HEK293 (cell line): ENCODE measurements around the gene BMP6.
A peak's percentile ranks its signal among the peaks of the same experiment; 100 is the strongest.

Source experiments
- CTCF ChIA-PET: fragments of 350-600 bp; formaldehyde crosslinking; extraction: SDS; loops from one replicate; lab custom pipeline; 2021; ENCODE audit warnings: antibody characterized with exemption; lab: Yijun Ruan, JAX
- POLR2A ChIA-PET: fragments of 300-600 bp; formaldehyde crosslinking; extraction: SDS; loops from one replicate; lab custom pipeline; 2020; ENCODE audit warnings: antibody characterized with exemption, inconsistent platforms; lab: Yijun Ruan, JAX
- H3K27ac ChIP-seq: fragments of 200-500 bp; sonication (Bioruptor generic); 2 replicates; pipeline ENCODE4 v1.5.1; 2014; ENCODE audit warnings: low read depth, low read length, control low read depth, inconsistent platforms; ENCODE audit errors: extremely low read depth
- H3K36me3 ChIP-seq, 2 experiments: fragments of 200-500 bp in 1 of 2; sonication (Bioruptor generic) in 1 of 2; 1 replicate in 1 of 2; 2 replicates in 1 of 2; pipeline ENCODE4 v1.5.1; 2014 to 2017; ENCODE audit warnings: inconsistent platforms in 2 of 2, low read length in 2 of 2; ENCODE audit not compliant: control insufficient read depth in 2 of 2, insufficient read depth in 1 of 2
- H3K4me1 ChIP-seq: fragments of 200-500 bp; sonication (Bioruptor generic); 2 replicates; pipeline ENCODE4 v1.5.1; 2014; ENCODE audit warnings: mild to moderate bottlenecking, low read length, inconsistent platforms; ENCODE audit not compliant: control insufficient read depth, insufficient read depth
- H3K4me3 ChIP-seq: 2 replicates; pipeline ENCODE4 v1.5.1; 2011; ENCODE audit warnings: low read depth, mild to moderate bottlenecking, control low read depth, low read length, moderate library complexity
- H3K9me3 ChIP-seq: fragments of 200-500 bp; sonication (Bioruptor generic); 2 replicates; pipeline ENCODE4 v1.5.1; 2014; ENCODE audit warnings: low read depth, low read length, inconsistent platforms; ENCODE audit not compliant: control insufficient read depth, insufficient read depth
- GLIS2 ChIP-seq: fragments of 450-650 bp; formaldehyde crosslinking; IDR thresholded peaks from 2 replicates; pipeline ENCODE4 v1.5.1; 2016; ENCODE audit warnings: missing biosample characterization, missing genetic modification characterization
- HOXD13 ChIP-seq: sonication (generic); formaldehyde crosslinking; IDR thresholded peaks from 2 replicates; pipeline ENCODE4 v1.8.0; 2022; ENCODE audit warnings: missing genetic modification reagents, borderline replicate concordance
- SP2 ChIP-seq: fragments of 450-650 bp; formaldehyde crosslinking; IDR thresholded peaks from 2 replicates; pipeline ENCODE4 v1.5.1; 2016; ENCODE audit warnings: missing biosample characterization, missing genetic modification characterization
- ZBTB20 ChIP-seq: fragments of 450-650 bp; formaldehyde crosslinking; IDR thresholded peaks from 2 replicates; pipeline ENCODE4 v1.5.1; 2016; ENCODE audit warnings: missing biosample characterization, missing genetic modification characterization
- ZFHX2 ChIP-seq: fragments of 450-650 bp; formaldehyde crosslinking; conservative IDR thresholded peaks from 2 replicates; pipeline ENCODE4 v1.5.1; 2016; ENCODE audit warnings: missing biosample characterization, missing genetic modification characterization
- ZFP37 ChIP-seq: fragments of 450-650 bp; formaldehyde crosslinking; IDR thresholded peaks from 2 replicates; pipeline ENCODE4 v1.5.1; 2016; ENCODE audit warnings: missing biosample characterization, missing genetic modification characterization
- ZNF175 ChIP-seq: fragments of 450-650 bp; formaldehyde crosslinking; IDR thresholded peaks from 2 replicates; pipeline ENCODE4 v1.5.1; 2016; ENCODE audit warnings: missing biosample characterization, missing genetic modification characterization
- ZNF266 ChIP-seq: fragments of 450-650 bp; formaldehyde crosslinking; IDR thresholded peaks from 2 replicates; pipeline ENCODE4 v1.5.1; 2016; ENCODE audit warnings: missing biosample characterization, missing genetic modification characterization, low read depth
- ZNF335 ChIP-seq: fragments of 450-650 bp; formaldehyde crosslinking; conservative IDR thresholded peaks from 2 replicates; pipeline ENCODE4 v1.5.1; 2016; ENCODE audit warnings: missing biosample characterization, missing genetic modification characterization
- ZNF501 ChIP-seq: fragments of 450-650 bp; formaldehyde crosslinking; IDR thresholded peaks from 2 replicates; pipeline ENCODE4 v1.5.1; 2016; ENCODE audit warnings: missing biosample characterization, missing genetic modification characterization
- ZNF623 ChIP-seq: fragments of 450-650 bp; formaldehyde crosslinking; IDR thresholded peaks from 2 replicates; pipeline ENCODE4 v1.5.1; 2016; ENCODE audit warnings: missing biosample characterization, missing genetic modification characterization
- ZNF777 ChIP-seq: fragments of 450-650 bp; formaldehyde crosslinking; IDR thresholded peaks from 2 replicates; pipeline ENCODE4 v1.5.1; 2017; ENCODE audit warnings: missing biosample characterization, missing genetic modification characterization, borderline replicate concordance
- TF ChIP-seq, protein P1 (sequence below): fragments of 450-650 bp; formaldehyde crosslinking; IDR thresholded peaks from 2 replicates; pipeline ENCODE4 v1.5.1; 2016; ENCODE audit warnings: missing biosample characterization, missing genetic modification characterization
- TF ChIP-seq, protein P2 (sequence below): fragments of 450-650 bp; IDR thresholded peaks from 2 replicates; pipeline ENCODE4 v1.5.1; 2018; ENCODE audit warnings: missing biosample characterization, missing genetic modification characterization

BMP6 gene

GRCh38 chr6:7911345-7911725, 185.4 kb downstream of the BMP6 start:
- peak overlapping the region; percentile 54; the same call in 1 of the 2 replicates for H3K27ac ChIP-seq
- TF ChIP-seq ZNF335 (tag by site-specific recombination) (peak; percentile 69), HOXD13 (CRISPR knock-in tag) (no peak)
- TF ChIP-seq, all 188 proteins: peak for 1
- ChIA-PET CTCF (interaction anchor here (0.6 to 1.1 kb wide), 2 partner anchors 85 to 396 kb away, joined by 3 to 4 read pairs; no protein-coding TSS in a partner anchor), POLR2A (interaction anchor here (0.7 to 1.2 kb wide), 2 partner anchors 64 to 186 kb away, joined by 3 to 4 read pairs; partner anchors contain the start of gene BMP6)
- Histone ChIP-seq H3K4me3 (no peak overlapping the region), H3K36me3 (peaks cover 0 to 9% of the 10 kb centered on the region in 2 experiments; a peak in 2 of 3 replicates), H3K9me3 (no peaks in the 10 kb centered on the region), H3K4me1 (peaks cover 8% of the 10 kb centered on the region; the same call in 1 of the 2 replicates)

GRCh38 chr6:7912024-7912423, 186.1 kb downstream of the BMP6 start:
- H3K4me1 ChIP-seq = peaks cover 8% of the 10 kb centered on the region; the same call in 1 of the 2 replicates
- H3K4me3 ChIP-seq = no peak overlapping the region
- CTCF ChIA-PET = interaction anchor here (1.0 kb wide), 1 partner anchor 296 kb away, joined by 3 read pairs; no protein-coding TSS in a partner anchor
- TF ChIP-seq, protein P1, sequence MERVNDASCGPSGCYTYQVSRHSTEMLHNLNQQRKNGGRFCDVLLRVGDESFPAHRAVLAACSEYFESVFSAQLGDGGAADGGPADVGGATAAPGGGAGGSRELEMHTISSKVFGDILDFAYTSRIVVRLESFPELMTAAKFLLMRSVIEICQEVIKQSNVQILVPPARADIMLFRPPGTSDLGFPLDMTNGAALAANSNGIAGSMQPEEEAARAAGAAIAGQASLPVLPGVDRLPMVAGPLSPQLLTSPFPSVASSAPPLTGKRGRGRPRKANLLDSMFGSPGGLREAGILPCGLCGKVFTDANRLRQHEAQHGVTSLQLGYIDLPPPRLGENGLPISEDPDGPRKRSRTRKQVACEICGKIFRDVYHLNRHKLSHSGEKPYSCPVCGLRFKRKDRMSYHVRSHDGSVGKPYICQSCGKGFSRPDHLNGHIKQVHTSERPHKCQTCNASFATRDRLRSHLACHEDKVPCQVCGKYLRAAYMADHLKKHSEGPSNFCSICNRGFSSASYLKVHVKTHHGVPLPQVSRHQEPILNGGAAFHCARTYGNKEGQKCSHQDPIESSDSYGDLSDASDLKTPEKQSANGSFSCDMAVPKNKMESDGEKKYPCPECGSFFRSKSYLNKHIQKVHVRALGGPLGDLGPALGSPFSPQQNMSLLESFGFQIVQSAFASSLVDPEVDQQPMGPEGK (tag by site-specific recombination) = no peak
- no peak for TF ChIP-seq ZNF266
- TF ChIP-seq GLIS2 (tag by site-specific recombination) = no peak
- TF ChIP-seq ZNF777 (tag by site-specific recombination) = no peak
- TF ChIP-seq ZNF175 (tag by site-specific recombination) = no peak
- TF ChIP-seq HOXD13 (CRISPR knock-in tag) = no peak
- TF ChIP-seq ZNF501 = no peak
- TF ChIP-seq SP2 (tag by site-specific recombination) = no peak
- no peak for TF ChIP-seq ZBTB20 (tag by site-specific recombination)
- TF ChIP-seq, protein P2, sequence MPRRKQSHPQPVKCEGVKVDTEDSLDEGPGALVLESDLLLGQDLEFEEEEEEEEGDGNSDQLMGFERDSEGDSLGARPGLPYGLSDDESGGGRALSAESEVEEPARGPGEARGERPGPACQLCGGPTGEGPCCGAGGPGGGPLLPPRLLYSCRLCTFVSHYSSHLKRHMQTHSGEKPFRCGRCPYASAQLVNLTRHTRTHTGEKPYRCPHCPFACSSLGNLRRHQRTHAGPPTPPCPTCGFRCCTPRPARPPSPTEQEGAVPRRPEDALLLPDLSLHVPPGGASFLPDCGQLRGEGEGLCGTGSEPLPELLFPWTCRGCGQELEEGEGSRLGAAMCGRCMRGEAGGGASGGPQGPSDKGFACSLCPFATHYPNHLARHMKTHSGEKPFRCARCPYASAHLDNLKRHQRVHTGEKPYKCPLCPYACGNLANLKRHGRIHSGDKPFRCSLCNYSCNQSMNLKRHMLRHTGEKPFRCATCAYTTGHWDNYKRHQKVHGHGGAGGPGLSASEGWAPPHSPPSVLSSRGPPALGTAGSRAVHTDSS (tag by site-specific recombination) = no peak
- no peak for TF ChIP-seq ZFP37 (tag by site-specific recombination)
- H3K9me3 ChIP-seq = no peaks in the 10 kb centered on the region
- no peak overlapping the region for H3K27ac ChIP-seq
- POLR2A ChIA-PET = interaction anchor here (1.2 kb wide), 1 partner anchor 186 kb away, joined by 4 read pairs; the partner anchor contains the start of gene BMP6
- H3K36me3 ChIP-seq = peaks cover 0 to 6% of the 10 kb centered on the region in 2 experiments; a peak in 2 of 3 replicates

DNA sequence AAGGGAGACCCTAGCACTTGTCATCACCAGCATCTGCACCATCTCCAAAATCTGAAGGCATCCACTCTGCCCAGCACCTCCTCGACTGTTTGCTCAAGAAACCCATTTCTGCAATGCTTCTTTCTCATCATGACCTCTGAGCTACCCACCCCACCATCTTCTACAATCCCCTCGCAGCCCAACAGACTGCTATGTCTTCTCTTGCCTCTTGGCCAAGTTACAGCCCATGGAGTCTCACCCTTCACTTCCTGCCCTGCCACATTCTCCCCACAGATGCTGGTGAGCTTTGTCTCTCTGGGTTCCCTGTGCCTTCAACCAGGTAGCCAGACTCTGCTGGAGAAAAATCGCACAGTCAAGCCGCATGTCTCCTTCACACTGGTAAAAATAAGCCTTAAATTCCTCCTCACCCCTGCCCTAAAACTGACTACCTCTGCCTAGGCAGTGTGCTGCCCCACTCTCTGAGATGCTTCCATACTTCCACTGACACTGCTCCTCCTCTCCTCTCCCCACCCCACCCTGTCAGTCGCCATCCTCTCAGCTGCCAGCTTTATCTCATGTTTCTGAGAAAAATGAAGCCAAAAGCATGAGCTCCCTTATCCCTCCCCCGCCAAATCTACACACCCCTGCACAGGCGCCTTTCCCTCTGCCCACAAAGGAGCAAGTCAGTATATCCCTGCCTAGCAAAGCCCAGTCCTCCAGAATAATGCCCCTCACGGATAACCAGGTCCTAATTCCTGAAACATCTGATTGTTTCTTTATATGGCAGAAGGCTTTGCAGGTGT, 187.0 kb downstream of the BMP6 start:
- POLR2A ChIA-PET = no interaction called here
- TF ChIP-seq ZFHX2 (tag by site-specific recombination) (peak; percentile 18; the same call in 1 of the 2 replicates), ZNF623 (tag by site-specific recombination) (no peak)
- TF ChIP-seq, all 188 proteins: peak for 1
- Histone ChIP-seq H3K4me3 (no peak overlapping the region), H3K4me1 (peaks cover 8% of the 10 kb centered on the region; the same call in 1 of the 2 replicates), H3K9me3 (no peaks in the 10 kb centered on the region), H3K27ac (no peak overlapping the region), H3K36me3 (no peaks in the 10 kb centered on the region; a peak in 1 of 3 replicates)
- CTCF ChIA-PET = interaction anchor here (1.0 kb wide), 1 partner anchor 296 kb away, joined by 3 read pairs; no protein-coding TSS in a partner anchor
